H1 (cell line): ENCODE results near the gene KCNC2. TPM values are rescaled to one million over a fixed set of nuclear protein-coding genes. Genes with fewer than 3 reads are reported as not detected.

Experiments
- ATF3 ChIP-seq: IDR thresholded peaks from 2 replicates; pipeline ENCODE4 v1.6.1; 2011; ENCODE audit warnings: low read depth, mild to moderate bottlenecking, low read length; ENCODE audit not compliant: insufficient read depth
- MAFK ChIP-seq: IDR thresholded peaks from 2 replicates; pipeline ENCODE4 v1.6.1; 2012; ENCODE audit warnings: low read depth, mild to moderate bottlenecking, improper control_type of control experiment, low read length
- SIX5 ChIP-seq: IDR thresholded peaks from 2 replicates; pipeline ENCODE4 v1.6.1; 2011; ENCODE audit warnings: mild to moderate bottlenecking, low read depth, low read length
- TEAD4 ChIP-seq: IDR thresholded peaks from 2 replicates; pipeline ENCODE4 v1.6.1; 2012; ENCODE audit warnings: low read depth, low read length, inconsistent platforms, mixed read lengths
- polyA plus RNA-seq, 7 experiments: library from polyadenylated mRNA; depleted of rRNA in 3 of 7; stranded (reverse) in 5 of 7; unstranded in 2 of 7; fragments of >200 nt in 5 of 7; fragments of 200-250 nt in 2 of 7; gene quantifications; 1 replicate in 5 of 7; 2 replicates in 1 of 7; 4 replicates in 1 of 7; pipeline versions ENCODE4 v1.2.1 to v1.2.3, GENCODE V29; 2011 to 2013; ENCODE audit warnings: missing spikeins in 2 of 7, mixed read lengths in 2 of 7
- total RNA-seq: library from RNA; stranded (reverse); fragmentation: NEBNext Ultra II Directional; extraction: Animal tissue kit (Norgen Biotek cat#: 25700); gene quantifications from 2 replicates; pipeline ENCODE4 v1.2.1, GENCODE V29; 2021
- TF ChIP-seq, protein P1 (sequence below): fragments of 300-600 bp; sonication (generic); IDR thresholded peaks from 2 replicates; pipeline ENCODE4 v1.7.1; 2012; ENCODE audit warnings: low read length, moderate library complexity, mild to moderate bottlenecking, inconsistent platforms; ENCODE audit not compliant: insufficient replicate concordance

KCNC2 gene
- total and polyA plus RNA-seq, 2 of the 8 experiments (the other 6 are each of a cell fraction or from before 2014, with no cell fraction given), result 0.03 TPM; not detected in 1

DNA sequence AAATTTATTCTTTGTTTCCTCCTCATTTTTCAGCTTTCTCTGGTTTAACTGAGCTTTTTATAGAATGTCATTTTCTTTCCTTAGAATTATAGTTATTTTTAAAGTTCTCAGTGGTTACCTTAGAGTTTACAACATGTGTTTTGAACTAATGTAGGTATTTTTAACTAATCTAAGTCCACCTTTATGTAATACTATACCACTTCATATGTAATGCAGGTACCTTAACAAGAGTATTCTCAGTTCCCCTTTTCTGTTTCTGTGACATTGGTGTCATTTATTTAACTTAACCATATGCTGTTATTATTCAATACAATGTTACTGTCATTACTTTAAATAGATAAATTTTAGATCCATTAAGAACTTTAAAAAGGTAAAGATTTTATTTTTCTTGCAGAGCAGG is 30.3 kb upstream of the KCNC2 start (continued):
- TF ChIP-seq MAFK, result no peak
- no peak for TF ChIP-seq TEAD4
- no peak for TF ChIP-seq SIX5
- TF ChIP-seq ATF3, result no peak
- TF ChIP-seq, protein P1, sequence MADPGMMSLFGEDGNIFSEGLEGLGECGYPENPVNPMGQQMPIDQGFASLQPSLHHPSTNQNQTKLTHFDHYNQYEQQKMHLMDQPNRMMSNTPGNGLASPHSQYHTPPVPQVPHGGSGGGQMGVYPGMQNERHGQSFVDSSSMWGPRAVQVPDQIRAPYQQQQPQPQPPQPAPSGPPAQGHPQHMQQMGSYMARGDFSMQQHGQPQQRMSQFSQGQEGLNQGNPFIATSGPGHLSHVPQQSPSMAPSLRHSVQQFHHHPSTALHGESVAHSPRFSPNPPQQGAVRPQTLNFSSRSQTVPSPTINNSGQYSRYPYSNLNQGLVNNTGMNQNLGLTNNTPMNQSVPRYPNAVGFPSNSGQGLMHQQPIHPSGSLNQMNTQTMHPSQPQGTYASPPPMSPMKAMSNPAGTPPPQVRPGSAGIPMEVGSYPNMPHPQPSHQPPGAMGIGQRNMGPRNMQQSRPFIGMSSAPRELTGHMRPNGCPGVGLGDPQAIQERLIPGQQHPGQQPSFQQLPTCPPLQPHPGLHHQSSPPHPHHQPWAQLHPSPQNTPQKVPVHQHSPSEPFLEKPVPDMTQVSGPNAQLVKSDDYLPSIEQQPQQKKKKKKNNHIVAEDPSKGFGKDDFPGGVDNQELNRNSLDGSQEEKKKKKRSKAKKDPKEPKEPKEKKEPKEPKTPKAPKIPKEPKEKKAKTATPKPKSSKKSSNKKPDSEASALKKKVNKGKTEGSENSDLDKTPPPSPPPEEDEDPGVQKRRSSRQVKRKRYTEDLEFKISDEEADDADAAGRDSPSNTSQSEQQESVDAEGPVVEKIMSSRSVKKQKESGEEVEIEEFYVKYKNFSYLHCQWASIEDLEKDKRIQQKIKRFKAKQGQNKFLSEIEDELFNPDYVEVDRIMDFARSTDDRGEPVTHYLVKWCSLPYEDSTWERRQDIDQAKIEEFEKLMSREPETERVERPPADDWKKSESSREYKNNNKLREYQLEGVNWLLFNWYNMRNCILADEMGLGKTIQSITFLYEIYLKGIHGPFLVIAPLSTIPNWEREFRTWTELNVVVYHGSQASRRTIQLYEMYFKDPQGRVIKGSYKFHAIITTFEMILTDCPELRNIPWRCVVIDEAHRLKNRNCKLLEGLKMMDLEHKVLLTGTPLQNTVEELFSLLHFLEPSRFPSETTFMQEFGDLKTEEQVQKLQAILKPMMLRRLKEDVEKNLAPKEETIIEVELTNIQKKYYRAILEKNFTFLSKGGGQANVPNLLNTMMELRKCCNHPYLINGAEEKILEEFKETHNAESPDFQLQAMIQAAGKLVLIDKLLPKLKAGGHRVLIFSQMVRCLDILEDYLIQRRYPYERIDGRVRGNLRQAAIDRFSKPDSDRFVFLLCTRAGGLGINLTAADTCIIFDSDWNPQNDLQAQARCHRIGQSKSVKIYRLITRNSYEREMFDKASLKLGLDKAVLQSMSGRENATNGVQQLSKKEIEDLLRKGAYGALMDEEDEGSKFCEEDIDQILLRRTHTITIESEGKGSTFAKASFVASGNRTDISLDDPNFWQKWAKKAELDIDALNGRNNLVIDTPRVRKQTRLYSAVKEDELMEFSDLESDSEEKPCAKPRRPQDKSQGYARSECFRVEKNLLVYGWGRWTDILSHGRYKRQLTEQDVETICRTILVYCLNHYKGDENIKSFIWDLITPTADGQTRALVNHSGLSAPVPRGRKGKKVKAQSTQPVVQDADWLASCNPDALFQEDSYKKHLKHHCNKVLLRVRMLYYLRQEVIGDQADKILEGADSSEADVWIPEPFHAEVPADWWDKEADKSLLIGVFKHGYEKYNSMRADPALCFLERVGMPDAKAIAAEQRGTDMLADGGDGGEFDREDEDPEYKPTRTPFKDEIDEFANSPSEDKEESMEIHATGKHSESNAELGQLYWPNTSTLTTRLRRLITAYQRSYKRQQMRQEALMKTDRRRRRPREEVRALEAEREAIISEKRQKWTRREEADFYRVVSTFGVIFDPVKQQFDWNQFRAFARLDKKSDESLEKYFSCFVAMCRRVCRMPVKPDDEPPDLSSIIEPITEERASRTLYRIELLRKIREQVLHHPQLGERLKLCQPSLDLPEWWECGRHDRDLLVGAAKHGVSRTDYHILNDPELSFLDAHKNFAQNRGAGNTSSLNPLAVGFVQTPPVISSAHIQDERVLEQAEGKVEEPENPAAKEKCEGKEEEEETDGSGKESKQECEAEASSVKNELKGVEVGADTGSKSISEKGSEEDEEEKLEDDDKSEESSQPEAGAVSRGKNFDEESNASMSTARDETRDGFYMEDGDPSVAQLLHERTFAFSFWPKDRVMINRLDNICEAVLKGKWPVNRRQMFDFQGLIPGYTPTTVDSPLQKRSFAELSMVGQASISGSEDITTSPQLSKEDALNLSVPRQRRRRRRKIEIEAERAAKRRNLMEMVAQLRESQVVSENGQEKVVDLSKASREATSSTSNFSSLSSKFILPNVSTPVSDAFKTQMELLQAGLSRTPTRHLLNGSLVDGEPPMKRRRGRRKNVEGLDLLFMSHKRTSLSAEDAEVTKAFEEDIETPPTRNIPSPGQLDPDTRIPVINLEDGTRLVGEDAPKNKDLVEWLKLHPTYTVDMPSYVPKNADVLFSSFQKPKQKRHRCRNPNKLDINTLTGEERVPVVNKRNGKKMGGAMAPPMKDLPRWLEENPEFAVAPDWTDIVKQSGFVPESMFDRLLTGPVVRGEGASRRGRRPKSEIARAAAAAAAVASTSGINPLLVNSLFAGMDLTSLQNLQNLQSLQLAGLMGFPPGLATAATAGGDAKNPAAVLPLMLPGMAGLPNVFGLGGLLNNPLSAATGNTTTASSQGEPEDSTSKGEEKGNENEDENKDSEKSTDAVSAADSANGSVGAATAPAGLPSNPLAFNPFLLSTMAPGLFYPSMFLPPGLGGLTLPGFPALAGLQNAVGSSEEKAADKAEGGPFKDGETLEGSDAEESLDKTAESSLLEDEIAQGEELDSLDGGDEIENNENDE, result no peak
- TF ChIP-seq, all 59 proteins: peak for 0
